LNCAP (cell line): ENCODE results near the gene RPS19.

Source experiments
- TF ChIP-seq, protein P1 (sequence below): fragments of 450-650 bp; IDR thresholded peaks from 2 replicates; pipeline ENCODE4 v1.5.1; 2017; ENCODE audit warnings: mild to moderate bottlenecking

RPS19 gene

GRCh38 chr19:41898235-41898634, 38.2 kb downstream of the RPS19 start:
- TF ChIP-seq, protein P1, sequence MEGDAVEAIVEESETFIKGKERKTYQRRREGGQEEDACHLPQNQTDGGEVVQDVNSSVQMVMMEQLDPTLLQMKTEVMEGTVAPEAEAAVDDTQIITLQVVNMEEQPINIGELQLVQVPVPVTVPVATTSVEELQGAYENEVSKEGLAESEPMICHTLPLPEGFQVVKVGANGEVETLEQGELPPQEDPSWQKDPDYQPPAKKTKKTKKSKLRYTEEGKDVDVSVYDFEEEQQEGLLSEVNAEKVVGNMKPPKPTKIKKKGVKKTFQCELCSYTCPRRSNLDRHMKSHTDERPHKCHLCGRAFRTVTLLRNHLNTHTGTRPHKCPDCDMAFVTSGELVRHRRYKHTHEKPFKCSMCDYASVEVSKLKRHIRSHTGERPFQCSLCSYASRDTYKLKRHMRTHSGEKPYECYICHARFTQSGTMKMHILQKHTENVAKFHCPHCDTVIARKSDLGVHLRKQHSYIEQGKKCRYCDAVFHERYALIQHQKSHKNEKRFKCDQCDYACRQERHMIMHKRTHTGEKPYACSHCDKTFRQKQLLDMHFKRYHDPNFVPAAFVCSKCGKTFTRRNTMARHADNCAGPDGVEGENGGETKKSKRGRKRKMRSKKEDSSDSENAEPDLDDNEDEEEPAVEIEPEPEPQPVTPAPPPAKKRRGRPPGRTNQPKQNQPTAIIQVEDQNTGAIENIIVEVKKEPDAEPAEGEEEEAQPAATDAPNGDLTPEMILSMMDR, result no peak

DNA sequence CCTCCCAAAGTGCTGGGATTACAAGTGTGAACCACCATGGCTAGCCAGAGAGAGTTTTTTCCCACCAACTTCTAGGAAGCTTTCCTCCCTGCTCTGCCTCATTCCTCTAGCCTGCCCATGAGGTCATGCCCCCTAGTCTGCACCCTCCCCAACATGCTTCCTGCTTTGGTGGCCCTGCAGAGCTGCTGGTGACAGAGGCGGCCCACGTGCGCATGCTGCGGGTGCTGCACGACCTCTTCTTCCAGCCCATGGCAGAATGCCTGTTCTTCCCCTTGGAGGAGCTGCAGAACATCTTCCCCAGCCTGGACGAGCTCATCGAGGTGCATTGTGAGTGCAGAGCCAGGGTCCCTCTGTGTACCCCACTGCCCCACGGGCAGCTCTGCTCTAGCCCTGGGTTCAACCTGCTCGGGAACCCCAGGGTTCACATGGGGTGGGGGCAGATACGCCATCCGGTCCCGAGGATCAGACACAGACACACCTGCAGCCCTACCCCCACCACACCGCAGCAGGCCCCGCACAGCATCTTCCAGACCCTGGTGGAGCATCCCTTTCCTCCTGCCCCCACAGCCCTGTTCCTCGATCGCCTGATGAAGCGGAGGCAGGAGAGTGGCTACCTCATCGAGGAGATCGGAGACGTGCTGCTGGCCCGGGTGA, 41.8 kb downstream of the RPS19 start:
- TF ChIP-seq, protein P1, result no peak

DNA sequence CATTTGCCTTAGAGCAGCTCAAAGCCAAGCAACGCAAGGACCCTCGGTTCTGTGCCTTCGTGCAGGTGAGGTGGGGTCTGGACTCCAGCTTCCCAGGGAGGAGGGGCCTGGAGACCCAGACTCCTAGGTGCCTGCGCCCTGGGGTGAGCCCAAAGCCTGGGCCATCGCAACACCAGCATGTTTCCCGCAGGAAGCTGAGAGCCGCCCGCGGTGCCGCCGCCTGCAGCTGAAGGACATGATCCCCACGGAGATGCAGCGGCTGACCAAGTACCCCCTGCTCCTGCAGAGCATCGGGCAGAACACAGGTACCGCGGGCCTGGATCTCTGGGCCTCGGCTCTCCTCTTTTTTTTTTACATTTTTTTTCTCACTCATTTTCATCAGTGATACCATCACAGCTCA, 42.5 kb downstream of the RPS19 start:
- TF ChIP-seq, protein P1, result no peak

DNA sequence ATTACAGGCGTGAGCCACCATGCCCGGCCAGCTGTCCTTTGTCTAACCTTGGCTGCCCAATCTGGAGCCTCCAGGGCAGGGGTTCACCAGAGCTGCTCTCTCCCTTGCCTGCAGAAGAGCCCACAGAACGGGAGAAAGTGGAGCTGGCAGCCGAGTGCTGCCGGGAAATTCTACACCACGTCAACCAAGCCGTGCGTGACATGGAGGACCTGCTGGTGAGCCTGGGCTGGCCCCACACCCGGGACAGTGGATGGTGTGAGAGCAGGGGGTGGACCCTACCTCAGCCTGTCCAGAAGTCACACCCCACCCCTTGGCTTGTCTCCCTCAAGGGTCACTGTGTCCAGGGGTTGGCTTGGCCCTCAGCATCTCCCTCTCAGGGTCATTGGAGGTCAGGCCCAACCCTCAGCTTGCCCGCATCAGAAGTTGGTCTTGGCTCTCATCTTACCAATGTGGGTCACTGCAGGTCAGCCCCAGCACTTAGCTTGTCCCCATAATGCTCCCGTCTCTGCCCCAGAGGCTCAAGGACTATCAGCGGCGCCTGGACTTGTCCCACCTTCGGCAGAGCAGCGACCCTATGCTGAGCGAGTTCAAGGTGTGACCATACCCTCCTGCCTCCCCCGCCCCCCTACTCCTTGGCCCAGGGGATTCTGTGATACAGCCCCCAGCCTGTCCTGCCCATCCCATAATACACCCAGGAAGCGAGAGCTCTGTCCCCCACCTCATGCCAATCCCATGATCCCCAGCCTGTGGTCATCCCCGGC, 43.3 kb downstream of the RPS19 start:
- TF ChIP-seq, protein P1, result no peak

DNA sequence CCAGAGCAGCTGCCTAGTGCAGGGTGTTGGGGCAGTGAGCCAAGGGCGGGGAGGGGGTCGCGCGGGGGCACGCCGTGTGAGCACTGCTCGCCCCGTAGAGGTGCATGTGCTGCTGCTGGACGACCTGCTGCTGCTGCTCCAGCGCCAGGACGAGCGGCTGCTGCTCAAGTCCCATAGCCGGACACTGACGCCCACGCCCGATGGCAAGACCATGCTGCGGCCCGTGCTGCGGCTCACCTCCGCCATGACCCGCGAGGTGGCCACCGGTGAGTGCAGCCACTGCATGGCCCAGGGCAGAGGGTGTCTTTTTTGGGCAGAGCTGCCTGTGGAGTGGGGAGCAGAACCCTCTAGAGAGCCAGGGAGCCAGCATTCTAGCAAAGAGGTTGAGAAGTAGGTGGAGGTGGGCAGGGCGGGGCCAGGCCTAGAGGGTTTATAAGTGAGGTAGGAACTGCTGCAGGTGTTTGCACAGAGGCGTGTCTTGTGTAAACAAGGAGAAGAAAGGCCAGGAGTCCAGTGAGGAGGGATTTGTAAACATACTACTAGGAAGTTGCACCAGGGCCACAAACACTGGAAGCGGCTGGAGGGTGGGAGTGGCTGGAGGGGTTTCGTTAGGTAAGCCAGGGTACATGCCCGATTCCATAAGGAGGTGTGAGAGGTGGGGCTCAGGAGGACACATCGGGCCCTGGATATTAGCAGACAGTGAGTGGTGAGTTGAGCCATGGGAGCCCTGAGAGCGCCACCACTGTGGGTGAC, 44.2 kb downstream of the RPS19 start:
- TF ChIP-seq, protein P1, result no peak

DNA sequence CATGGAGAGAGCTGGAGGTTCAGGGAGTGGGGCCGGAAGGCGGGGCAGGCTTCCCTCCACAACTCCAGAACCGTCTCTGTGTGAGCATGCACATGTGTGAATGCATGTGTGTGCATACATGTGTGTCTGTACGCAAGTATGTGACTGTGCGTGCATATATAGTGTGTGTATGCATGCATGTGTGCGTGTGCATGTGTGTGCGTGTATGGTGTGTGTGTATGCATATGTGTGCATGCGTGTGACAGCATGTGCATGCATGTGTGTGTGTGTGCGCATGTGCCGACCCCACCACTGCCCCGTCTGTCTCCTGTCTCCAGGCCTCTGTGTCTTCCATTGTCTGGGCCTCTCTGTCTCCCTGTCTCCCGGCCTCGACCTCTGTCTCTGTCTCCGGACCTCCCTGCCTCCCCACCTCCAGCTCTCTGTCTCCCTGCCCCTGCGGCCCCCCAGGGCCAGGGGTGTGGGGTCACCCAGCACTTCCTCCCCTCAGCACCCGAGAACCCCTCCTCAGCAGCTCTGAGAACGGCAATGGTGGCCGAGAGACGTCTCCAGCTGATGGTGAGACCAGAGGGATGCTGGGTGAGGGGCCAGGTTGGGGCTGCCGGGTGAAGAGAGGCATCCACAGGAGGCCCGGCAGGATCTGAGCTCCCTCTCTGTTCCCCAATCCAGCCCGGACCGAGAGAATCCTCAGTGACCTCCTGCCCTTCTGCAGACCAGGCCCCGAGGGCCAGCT, 45.4 kb downstream of the RPS19 start:
- TF ChIP-seq, protein P1, result no peak

DNA sequence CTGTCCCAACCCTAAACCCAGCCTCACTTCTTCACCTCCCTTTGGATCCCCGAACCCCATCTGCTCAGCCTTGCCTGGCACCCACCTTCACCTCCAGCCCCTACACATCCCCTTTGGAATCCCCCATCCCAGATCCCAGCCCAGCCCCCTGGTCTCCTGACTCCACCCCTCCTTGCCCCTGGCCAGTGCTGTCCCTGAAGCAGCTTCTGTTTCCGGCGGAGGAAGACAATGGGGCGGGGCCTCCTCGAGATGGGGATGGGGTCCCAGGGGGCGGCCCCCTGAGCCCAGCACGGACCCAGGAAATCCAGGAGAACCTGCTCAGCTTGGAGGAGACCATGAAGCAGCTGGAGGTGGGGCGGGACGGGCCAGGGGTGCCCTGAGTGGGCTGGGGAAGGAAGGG, 46.2 kb downstream of the RPS19 start:
- TF ChIP-seq, protein P1, result no peak
